D721Med (cell line): ENCODE measurements around the gene ST3GAL3.

Experiments
- DNase-seq: peaks from one replicate; pipeline ENCODE4 v3.0.0; 2011; ENCODE audit warnings: low spot score; ENCODE audit not compliant: insufficient read length
- FAIRE-seq: peaks from 2 replicates; lab custom pipeline; 2011; peaks lifted over from hg19 to GRCh38; lab: Jason Lieb, UNC
- CTCF ChIP-seq: IDR thresholded peaks from 2 replicates; pipeline ENCODE4 v1.5.1; 2012; ENCODE audit warnings: mild to moderate bottlenecking, control low read depth; ENCODE audit not compliant: insufficient read depth; ENCODE audit errors: missing control alignments

Gene ST3GAL3

DNA sequence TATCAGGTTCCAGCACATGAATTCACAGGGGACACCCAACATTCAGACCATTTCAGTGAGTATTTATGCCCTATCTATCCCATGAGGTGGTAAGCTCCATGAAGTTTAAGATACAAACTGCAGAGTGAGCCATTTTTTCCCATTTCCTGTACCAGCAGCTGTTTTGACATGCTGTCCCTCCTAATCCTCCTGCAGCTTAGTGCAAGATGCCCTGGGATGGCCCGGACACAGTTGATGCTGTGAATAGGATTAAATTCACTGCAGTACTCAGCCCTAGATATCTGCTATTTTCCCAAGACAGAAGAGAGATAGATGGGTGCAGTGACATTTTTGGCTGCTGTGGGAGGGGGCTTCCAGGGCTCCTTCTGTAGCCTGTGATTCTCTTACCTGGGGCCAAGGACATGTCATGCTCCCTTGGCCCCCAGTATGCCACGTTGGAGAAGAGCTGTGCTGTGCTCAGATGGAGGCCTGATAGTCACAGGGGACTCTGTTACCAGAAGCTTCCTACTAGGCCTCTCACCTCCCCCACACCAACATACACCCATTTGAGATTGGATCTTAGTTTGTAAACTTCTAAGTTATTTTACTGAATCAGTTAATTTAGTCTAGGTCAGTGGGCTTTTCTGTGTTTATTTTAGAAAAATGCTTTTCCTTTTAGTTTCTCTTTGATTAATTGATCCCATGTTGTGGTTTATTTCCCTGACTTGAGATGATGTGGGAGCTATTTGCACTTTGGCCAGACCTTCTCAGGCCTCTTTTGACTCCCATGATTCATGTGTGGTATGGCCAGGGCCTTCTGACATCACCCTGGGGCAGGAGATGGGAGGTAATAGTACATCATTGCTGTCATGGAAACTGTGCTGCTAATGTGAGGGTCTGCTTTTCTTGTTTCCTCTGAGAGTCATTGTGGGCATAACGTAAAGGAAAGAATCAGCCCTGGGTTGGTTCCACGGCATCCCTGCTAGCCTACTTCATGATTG, 92.6 kb downstream of the ST3GAL3 start:
- peak; percentile 44 for FAIRE-seq
- no peak for TF ChIP-seq CTCF
- peak; percentile 34 for DNase-seq

GRCh38 chr1:43800771-43801170, 93.4 kb downstream of the ST3GAL3 start:
- DNase-seq (no peak), FAIRE-seq (no peak)
- no peak for TF ChIP-seq CTCF

DNA sequence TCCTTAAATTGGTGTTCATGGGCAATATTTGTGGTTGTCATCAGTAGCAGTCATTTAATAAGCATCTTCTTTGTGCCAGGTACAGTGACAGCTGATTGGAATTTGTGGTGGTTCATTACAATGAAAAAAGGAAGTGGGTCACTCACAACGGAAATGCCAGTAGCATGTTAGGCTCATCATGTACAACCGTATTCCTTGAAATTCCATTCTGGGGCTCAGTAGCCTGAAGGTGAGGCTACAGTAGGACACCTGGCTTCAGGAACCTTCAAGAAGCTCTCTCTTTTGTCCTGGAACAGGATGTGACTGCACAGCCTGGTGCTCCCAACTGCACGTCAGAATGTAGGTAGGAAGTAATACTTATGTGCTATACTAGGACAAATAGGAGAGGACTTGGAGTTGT, 93.9 kb downstream of the ST3GAL3 start:
- FAIRE-seq: no peak
- DNase-seq: no peak
- TF ChIP-seq CTCF: no peak

DNA sequence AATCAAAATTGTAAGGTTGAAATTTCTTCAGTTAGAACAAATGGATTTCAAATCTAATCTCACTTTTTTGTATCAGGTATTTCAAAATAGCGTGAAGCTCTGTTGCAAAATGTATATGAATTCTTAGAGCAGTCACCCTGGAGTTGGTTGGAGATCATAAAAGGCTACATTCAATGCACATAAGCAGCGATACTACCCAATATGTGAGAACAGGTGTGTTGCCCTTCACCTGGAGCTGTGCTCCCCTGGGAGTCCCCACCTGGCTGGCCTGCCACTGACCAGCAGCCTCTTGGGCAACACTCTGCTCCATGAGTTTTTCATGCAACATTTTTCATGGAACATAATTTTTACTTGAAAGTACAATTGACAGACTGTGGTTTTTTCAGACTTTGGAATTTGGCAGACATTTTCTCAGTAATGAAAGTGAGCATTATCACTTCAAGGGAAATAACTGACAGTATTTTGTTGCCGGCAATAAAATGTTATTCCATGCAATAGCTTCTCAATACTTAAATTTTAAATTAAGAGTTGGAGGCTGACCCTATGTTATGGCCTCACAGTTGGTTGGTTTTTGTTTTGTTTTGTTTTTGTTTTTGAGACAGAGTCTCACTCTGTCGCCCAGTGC, 95.1 kb downstream of the ST3GAL3 start:
- no peak for TF ChIP-seq CTCF
- FAIRE-seq: no peak
- no peak for DNase-seq

GRCh38 chr1:43803105-43803504, 95.8 kb downstream of the ST3GAL3 start:
- DNase-seq (no peak), FAIRE-seq (no peak)
- TF ChIP-seq CTCF: no peak

DNA sequence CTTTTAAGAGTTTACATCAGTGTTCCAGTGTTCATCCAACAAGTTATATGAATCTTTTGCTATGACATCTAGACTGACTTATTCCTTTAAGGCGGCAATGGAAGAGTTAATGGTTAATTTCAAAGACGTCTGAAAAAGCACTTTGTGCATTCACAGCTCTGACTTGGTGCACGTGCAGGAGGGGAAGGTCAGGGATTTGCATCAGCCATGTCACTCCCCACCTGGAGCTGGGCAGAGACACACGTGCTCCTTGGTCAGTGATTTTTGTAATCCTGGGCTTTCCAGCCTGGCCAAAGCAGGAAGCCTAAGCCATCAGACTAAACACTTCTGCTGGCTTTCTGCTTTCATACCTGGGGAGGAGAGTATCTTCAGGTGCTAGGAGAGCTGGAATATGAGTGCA, 96.3 kb downstream of the ST3GAL3 start:
- no peak for DNase-seq
- FAIRE-seq: no peak
- no peak for TF ChIP-seq CTCF
